ENCODE data around the gene ZDHHC23. TPM values are rescaled to one million over a fixed set of nuclear protein-coding genes. Genes with fewer than 3 reads are reported as not detected.

Gene ZDHHC23
- total and polyA plus RNA-seq, 4 donors, result 2.9 to 14.9 (median 5.5) TPM

GRCh38 chr3:113981803-113982202 lies 34.0 kb downstream of the ZDHHC23 start:
- Histone ChIP-seq H3K36me3 (ENCODE audit: control insufficient read depth in 4 of 4, insufficient read depth in 4 of 4, low read length in 4 of 4) (peaks cover 4 to 29% (median 9%) of the 10 kb centered on the region in 4 donors), H3K4me3 (no peak overlapping the region), H3K9ac (ENCODE audit: insufficient read depth in 1 of 2, low read length in 2 of 2) (no peak overlapping the region), H3K27me3 (ENCODE audit: control insufficient read depth in 3 of 3, insufficient read depth in 3 of 3, low read length in 2 of 3) (no peaks in the 10 kb centered on the region), H3K9me3 (ENCODE audit: control insufficient read depth in 4 of 4, insufficient read depth in 3 of 4, low read length in 3 of 4) (no peaks in the 10 kb centered on the region), H3K4me1 (ENCODE audit: control insufficient read depth in 5 of 5, insufficient read depth in 5 of 5, low read length in 5 of 5) (no peaks in the 10 kb centered on the region), H3K27ac (ENCODE audit: low read depth in 1 of 2, low read length in 1 of 2) (no peak overlapping the region)
- DNase-seq, result peak in 1 of 3 donors; percentile 6
- no peak for TF ChIP-seq CTCF (IDR thresholded peaks at IDR 0.05; ENCODE audit: control extremely low read depth, extremely low read depth)
- no peak for ATAC-seq (ENCODE audit: insufficient read depth, low FRiP score)

- H3K36me3 ChIP-seq (ENCODE audit: control insufficient read depth in 4 of 4, insufficient read depth in 4 of 4, low read length in 4 of 4), result peaks cover 0 to 23% (median 8%) of the 10 kb centered on the region in 4 donors
- H3K4me3 ChIP-seq, result no peak overlapping the region
- H3K27me3 ChIP-seq (ENCODE audit: control insufficient read depth in 3 of 3, insufficient read depth in 3 of 3, low read length in 2 of 3), result no peaks in the 10 kb centered on the region
- no peak overlapping the region for H3K9ac ChIP-seq (ENCODE audit: insufficient read depth in 1 of 2, low read length in 2 of 2)
- 93 to 94% methylated on average over 3 of the region's 3 CpGs for WGBS, 2 donors
- H3K9me3 ChIP-seq (ENCODE audit: control insufficient read depth in 4 of 4, insufficient read depth in 3 of 4, low read length in 3 of 4), result no peaks in the 10 kb centered on the region
- no peaks in the 10 kb centered on the region for H3K4me1 ChIP-seq (ENCODE audit: control insufficient read depth in 5 of 5, insufficient read depth in 5 of 5, low read length in 5 of 5)
- TF ChIP-seq CTCF (IDR thresholded peaks at IDR 0.05; ENCODE audit: control extremely low read depth, extremely low read depth), result no peak
- DNase-seq (no peak), ATAC-seq (ENCODE audit: insufficient read depth, low FRiP score) (no peak)
- no peak overlapping the region for H3K27ac ChIP-seq (ENCODE audit: low read depth in 1 of 2, low read length in 1 of 2)
Observed at GRCh38 chr3:113983544-113983943, 35.7 kb downstream of the ZDHHC23 start.

- Histone ChIP-seq H3K4me1 (ENCODE audit: control insufficient read depth in 5 of 5, insufficient read depth in 5 of 5, low read length in 5 of 5) (no peaks in the 10 kb centered on the region), H3K9me3 (ENCODE audit: control insufficient read depth in 4 of 4, insufficient read depth in 3 of 4, low read length in 3 of 4) (no peaks in the 10 kb centered on the region), H3K36me3 (ENCODE audit: control insufficient read depth in 4 of 4, insufficient read depth in 4 of 4, low read length in 4 of 4) (peaks cover 0 to 16% (median 5%) of the 10 kb centered on the region in 4 donors), H3K27me3 (ENCODE audit: control insufficient read depth in 3 of 3, insufficient read depth in 3 of 3, low read length in 2 of 3) (no peaks in the 10 kb centered on the region), H3K4me3 (no peak overlapping the region), H3K27ac (ENCODE audit: low read depth in 1 of 2, low read length in 1 of 2) (no peak overlapping the region), H3K9ac (ENCODE audit: insufficient read depth in 1 of 2, low read length in 2 of 2) (no peak overlapping the region)
- DNase-seq (peak in 1 of 3 donors; percentile 2), ATAC-seq (ENCODE audit: insufficient read depth, low FRiP score) (no peak)
- TF ChIP-seq CTCF (IDR thresholded peaks at IDR 0.05; ENCODE audit: control extremely low read depth, extremely low read depth), result no peak
- 70 to 83% methylated on average over 4 of the region's 4 CpGs for WGBS, 2 donors
Observed at GRCh38 chr3:113985541-113985940, 37.7 kb downstream of the ZDHHC23 start.

GRCh38 chr3:114005481-114005880 lies 57.7 kb downstream of the ZDHHC23 start:
- DNase-seq (no peak), ATAC-seq (ENCODE audit: insufficient read depth, low FRiP score) (no peak)
- Histone ChIP-seq H3K9ac (ENCODE audit: insufficient read depth in 1 of 2, low read length in 2 of 2) (no peak overlapping the region), H3K27ac (ENCODE audit: low read depth in 1 of 2, low read length in 1 of 2) (no peak overlapping the region), H3K36me3 (ENCODE audit: control insufficient read depth in 4 of 4, insufficient read depth in 4 of 4, low read length in 4 of 4) (peaks cover 0 to 15% (median 8%) of the 10 kb centered on the region in 4 donors), H3K4me3 (no peak overlapping the region), H3K9me3 (ENCODE audit: control insufficient read depth in 4 of 4, insufficient read depth in 3 of 4, low read length in 3 of 4) (peaks cover 0 to 10% (median 0%) of the 10 kb centered on the region in 4 donors), H3K27me3 (ENCODE audit: control insufficient read depth in 3 of 3, insufficient read depth in 3 of 3, low read length in 2 of 3) (no peaks in the 10 kb centered on the region), H3K4me1 (ENCODE audit: control insufficient read depth in 5 of 5, insufficient read depth in 5 of 5, low read length in 5 of 5) (no peaks in the 10 kb centered on the region)
- 94 to 99% methylated on average over 5 of the region's 5 CpGs for WGBS, 2 donors
- no peak for TF ChIP-seq CTCF (IDR thresholded peaks at IDR 0.05; ENCODE audit: control extremely low read depth, extremely low read depth)

Data from lung (tissue), 12 donors.